Fibroblast of the aortic adventitia (primary cell): ENCODE measurements around the gene EIF4E2. TPM values are rescaled to one million over a fixed set of nuclear protein-coding genes. Genes with fewer than 3 reads are reported as not detected.

Source experiments
- DNase-seq: peaks from one replicate; pipeline ENCODE4 v3.0.0-alpha.2; 2010; ENCODE audit warnings: low read depth
- H3K4me3 ChIP-seq: 2 replicates; pipeline ENCODE4 v1.5.1; 2011; ENCODE audit warnings: low read depth, mild to moderate bottlenecking, control low read depth, low read length, moderate library complexity
- CTCF ChIP-seq: IDR thresholded peaks from 2 replicates; pipeline ENCODE4 v1.5.1; 2011; ENCODE audit warnings: mild to moderate bottlenecking, low read length, control low read depth, inconsistent platforms; ENCODE audit not compliant: insufficient read depth
- total RNA-seq: library from RNA; depleted of rRNA; stranded (reverse); fragments of >200 nt; gene quantifications from 2 replicates; pipeline ENCODE4 v1.2.3, GENCODE V29; 2012; ENCODE audit warnings: low replicate concordance

The EIF4E2 gene
- total RNA-seq, 1 donor: 72.6 TPM

- no peak overlapping the region for H3K4me3 ChIP-seq
- DNase-seq: no peak
- TF ChIP-seq CTCF: no peak
These were observed 43.5 kb downstream of the EIF4E2 start for GRCh38 chr2:232593982-232594381.

- TF ChIP-seq CTCF: no peak
- H3K4me3 ChIP-seq: no peak overlapping the region
- DNase-seq: no peak
These were observed 47.0 kb downstream of the EIF4E2 start for GRCh38 chr2:232597362-232598079.

GRCh38 chr2:232598293-232598692, 47.8 kb downstream of the EIF4E2 start:
- no peak overlapping the region for H3K4me3 ChIP-seq
- no peak for TF ChIP-seq CTCF

GRCh38 chr2:232600053-232600773, 49.7 kb downstream of the EIF4E2 start:
- no peak for DNase-seq
- TF ChIP-seq CTCF: no peak

More at GRCh38 chr2:232598293-232598692, 47.8 kb downstream of the EIF4E2 start:
- DNase-seq: no peak

GRCh38 chr2:232603283-232603682, 52.8 kb downstream of the EIF4E2 start:
- TF ChIP-seq CTCF: no peak
- DNase-seq: no peak
- H3K4me3 ChIP-seq: no peak overlapping the region

More at GRCh38 chr2:232600053-232600773, 49.7 kb downstream of the EIF4E2 start:
- no peak overlapping the region for H3K4me3 ChIP-seq

- H3K4me3 ChIP-seq: no peak overlapping the region
- no peak for DNase-seq
- TF ChIP-seq CTCF: no peak
These were observed 54.0 kb downstream of the EIF4E2 start for GRCh38 chr2:232604535-232604934.

GRCh38 chr2:232607011-232607410, 56.5 kb downstream of the EIF4E2 start:
- no peak for TF ChIP-seq CTCF
- no peak overlapping the region for H3K4me3 ChIP-seq
- no peak for DNase-seq
